ENCODE measurements around the gene SMPX.
A peak's percentile ranks its signal among the peaks of the same experiment; 100 is the strongest.

Gene SMPX

DNA sequence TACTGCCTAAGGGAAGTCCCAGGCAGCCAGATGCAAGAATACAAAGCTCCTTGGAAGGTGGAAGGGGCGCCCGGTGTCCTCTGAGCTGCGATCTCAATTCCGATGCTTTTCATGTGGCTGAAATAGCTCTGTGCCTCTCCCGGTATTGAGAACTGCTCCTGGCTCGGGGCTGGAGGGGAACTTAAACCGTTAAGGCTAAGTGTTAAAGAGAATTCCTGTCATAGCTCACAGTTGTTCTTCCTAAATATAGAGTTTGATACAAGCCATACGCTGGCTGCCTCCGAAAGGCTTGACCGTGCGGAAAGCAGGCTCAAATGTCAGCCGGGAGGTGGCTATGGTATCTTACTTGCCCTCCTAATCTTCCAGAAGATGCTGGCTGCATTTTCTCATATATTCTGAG lies at the start of gene SMPX:
SMPX (minus strand) TSS at position 157 of the 400 bp plus-strand sequence. CDS start 3,826 bp downstream, outside the sequence.
- Mint-ChIP-seq H3K27me3 (ENCODE audit: low read depth, poor library complexity) (peaks cover 3% of the 10 kb centered on the region), H3K9me3 (no peaks in the 10 kb centered on the region), H3K36me3 (ENCODE audit: low read depth) (no peaks in the 10 kb centered on the region), H3K4me3 (no peak within 1 kb of the TSS), H3K27ac (no peak within 1 kb of the TSS), H3K4me1 (peaks cover 48% of the 10 kb centered on the region)
- TF ChIP-seq, protein P1, sequence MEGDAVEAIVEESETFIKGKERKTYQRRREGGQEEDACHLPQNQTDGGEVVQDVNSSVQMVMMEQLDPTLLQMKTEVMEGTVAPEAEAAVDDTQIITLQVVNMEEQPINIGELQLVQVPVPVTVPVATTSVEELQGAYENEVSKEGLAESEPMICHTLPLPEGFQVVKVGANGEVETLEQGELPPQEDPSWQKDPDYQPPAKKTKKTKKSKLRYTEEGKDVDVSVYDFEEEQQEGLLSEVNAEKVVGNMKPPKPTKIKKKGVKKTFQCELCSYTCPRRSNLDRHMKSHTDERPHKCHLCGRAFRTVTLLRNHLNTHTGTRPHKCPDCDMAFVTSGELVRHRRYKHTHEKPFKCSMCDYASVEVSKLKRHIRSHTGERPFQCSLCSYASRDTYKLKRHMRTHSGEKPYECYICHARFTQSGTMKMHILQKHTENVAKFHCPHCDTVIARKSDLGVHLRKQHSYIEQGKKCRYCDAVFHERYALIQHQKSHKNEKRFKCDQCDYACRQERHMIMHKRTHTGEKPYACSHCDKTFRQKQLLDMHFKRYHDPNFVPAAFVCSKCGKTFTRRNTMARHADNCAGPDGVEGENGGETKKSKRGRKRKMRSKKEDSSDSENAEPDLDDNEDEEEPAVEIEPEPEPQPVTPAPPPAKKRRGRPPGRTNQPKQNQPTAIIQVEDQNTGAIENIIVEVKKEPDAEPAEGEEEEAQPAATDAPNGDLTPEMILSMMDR (IDR thresholded peaks at IDR 0.05): no peak
- DNase-seq: no peak

DNA sequence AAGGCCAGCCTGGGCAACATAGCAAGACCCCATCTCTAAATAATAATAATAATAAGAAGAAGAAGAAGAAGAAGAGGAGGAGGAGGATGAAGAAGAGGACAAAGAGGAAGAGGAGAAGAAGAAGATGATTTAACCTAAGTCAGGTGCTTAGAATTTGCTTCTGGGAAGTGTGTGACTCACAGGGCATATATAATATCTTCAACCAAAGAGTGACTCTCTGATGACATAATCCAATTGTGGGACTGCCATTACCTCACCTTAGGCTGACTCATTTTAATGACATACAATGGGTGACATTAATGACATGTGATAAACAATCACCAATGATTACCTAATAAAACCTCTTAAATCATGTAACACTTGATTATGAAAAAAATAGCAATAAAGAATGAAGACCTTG lies 48.8 kb upstream of the SMPX start:
- H3K4me1 Mint-ChIP-seq: no peaks in the 10 kb centered on the region
- no peaks in the 10 kb centered on the region for H3K36me3 Mint-ChIP-seq (ENCODE audit: low read depth)
- no peak for DNase-seq
- H3K27ac Mint-ChIP-seq: no peak overlapping the region
- H3K4me3 Mint-ChIP-seq: no peak overlapping the region
- TF ChIP-seq, protein P1 (IDR thresholded peaks at IDR 0.05): no peak
- H3K9me3 Mint-ChIP-seq: peaks cover 5% of the 10 kb centered on the region
- peaks cover 6% of the 10 kb centered on the region for H3K27me3 Mint-ChIP-seq (ENCODE audit: low read depth, poor library complexity)

DNA sequence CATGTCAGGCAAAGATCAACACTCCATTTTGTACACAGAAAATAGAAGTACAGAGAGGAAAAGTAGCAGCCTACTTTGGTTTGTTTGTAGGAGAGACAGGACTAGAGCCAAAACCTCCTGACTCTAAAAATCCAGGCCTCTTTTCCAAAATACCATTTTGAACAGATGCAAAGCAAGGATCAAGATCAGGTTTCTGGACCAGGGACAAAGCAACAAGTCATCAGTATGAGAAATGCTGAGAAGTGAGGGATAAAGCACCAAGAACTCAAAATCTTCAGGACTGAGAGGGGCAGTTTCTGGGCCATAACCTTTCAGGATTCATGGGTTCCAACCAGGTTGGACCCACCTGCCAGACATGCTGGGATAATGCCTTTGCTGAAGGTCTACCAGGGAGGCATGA lies 44.9 kb upstream of the SMPX start:
- H3K9me3 Mint-ChIP-seq: no peaks in the 10 kb centered on the region
- peak overlapping the region; percentile 73 for H3K27ac Mint-ChIP-seq
- no peak for DNase-seq
- H3K4me1 Mint-ChIP-seq: peaks cover 8% of the 10 kb centered on the region
- H3K4me3 Mint-ChIP-seq: no peak overlapping the region
- no peaks in the 10 kb centered on the region for H3K36me3 Mint-ChIP-seq (ENCODE audit: low read depth)
- TF ChIP-seq, protein P1 (IDR thresholded peaks at IDR 0.05): no peak
- H3K27me3 Mint-ChIP-seq (ENCODE audit: low read depth, poor library complexity): peaks cover 3% of the 10 kb centered on the region

DNA sequence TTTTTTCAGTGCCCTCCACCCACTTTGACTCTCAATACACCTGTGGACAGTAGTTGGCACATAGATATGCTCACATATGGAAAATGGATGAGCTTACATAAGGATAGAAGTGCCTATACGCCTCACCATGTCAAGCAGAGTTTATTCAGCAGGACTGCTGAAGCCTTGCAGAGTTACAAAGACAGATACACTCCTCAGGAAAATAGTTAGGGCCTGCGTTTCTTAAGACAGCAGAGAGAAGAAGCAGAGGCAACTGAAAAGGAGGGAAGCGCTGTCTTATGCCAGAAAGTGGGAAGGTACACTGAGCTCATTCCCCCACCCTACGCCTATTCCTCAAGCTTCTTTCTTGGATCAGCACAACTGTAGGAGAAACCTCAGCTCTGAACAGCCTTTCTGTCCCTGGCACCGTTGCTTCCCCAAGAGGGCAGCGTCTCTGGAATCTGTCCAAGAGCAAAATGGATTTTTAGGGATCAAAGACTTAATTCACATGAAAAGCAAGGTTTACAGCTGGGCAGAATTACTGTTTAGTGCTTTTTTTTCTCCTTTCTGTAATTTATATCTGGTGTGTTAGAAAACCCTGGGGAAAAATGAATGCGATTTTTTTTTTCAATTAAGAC lies 44.2 kb upstream of the SMPX start:
- DNase-seq: no peak
- no peaks in the 10 kb centered on the region for H3K9me3 Mint-ChIP-seq
- peaks cover 8% of the 10 kb centered on the region for H3K4me1 Mint-ChIP-seq
- H3K4me3 Mint-ChIP-seq: no peak overlapping the region
- H3K36me3 Mint-ChIP-seq (ENCODE audit: low read depth): no peaks in the 10 kb centered on the region
- H3K27me3 Mint-ChIP-seq (ENCODE audit: low read depth, poor library complexity): peaks cover 3% of the 10 kb centered on the region
- no peak overlapping the region for H3K27ac Mint-ChIP-seq
- TF ChIP-seq, protein P1 (IDR thresholded peaks at IDR 0.05): no peak

DNA sequence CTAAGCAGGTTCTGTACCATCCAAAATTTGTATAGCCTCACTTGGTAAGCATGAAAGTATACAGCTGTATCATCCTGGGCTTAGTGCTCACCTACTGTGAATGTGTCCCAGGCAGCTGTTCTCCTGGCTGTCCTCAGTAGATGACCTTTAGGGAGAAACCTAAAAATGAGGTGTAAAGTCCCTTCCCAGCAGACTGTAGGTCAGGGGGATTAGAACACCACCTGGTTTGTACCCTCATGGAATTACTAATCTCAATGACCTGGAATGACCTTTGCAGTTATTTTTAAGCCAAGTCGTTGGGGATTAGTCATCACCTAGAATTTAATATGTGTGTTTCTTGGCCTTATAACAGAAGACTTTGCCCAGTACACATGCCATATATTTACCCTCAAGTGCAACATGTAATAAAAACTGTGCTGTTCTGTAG lies 42.4 kb upstream of the SMPX start:
- no peaks in the 10 kb centered on the region for H3K36me3 Mint-ChIP-seq (ENCODE audit: low read depth)
- no peak overlapping the region for H3K27ac Mint-ChIP-seq
- no peaks in the 10 kb centered on the region for H3K9me3 Mint-ChIP-seq
- DNase-seq: no peak
- peaks cover 3% of the 10 kb centered on the region for H3K27me3 Mint-ChIP-seq (ENCODE audit: low read depth, poor library complexity)
- H3K4me3 Mint-ChIP-seq: no peak overlapping the region
- TF ChIP-seq, protein P1 (IDR thresholded peaks at IDR 0.05): no peak
- H3K4me1 Mint-ChIP-seq: peaks cover 8% of the 10 kb centered on the region

DNA sequence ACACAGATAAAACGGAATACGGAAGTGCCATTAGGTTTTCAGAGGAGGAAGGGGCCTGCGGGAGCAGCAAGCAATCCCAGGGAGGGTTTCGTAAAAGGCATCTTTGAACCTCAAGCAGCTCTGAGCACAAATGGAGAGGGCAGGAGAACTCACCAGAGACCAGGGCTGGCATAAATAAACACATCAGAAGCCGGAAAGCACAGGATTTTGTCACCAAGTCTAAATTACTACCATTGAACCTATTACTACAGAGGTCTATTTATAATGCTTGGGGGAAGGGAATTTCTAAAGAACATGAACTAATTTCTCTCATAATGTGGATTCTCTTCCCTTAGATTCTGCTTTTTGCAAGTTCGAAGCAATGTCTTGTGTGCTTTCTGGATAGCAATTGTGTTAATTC lies 41.9 kb upstream of the SMPX start:
- Mint-ChIP-seq H3K27ac (no peak overlapping the region), H3K4me1 (peaks cover 8% of the 10 kb centered on the region), H3K4me3 (no peak overlapping the region), H3K27me3 (ENCODE audit: low read depth, poor library complexity) (peaks cover 3% of the 10 kb centered on the region), H3K36me3 (ENCODE audit: low read depth) (no peaks in the 10 kb centered on the region), H3K9me3 (no peaks in the 10 kb centered on the region)
- TF ChIP-seq, protein P1 (IDR thresholded peaks at IDR 0.05): no peak
- no peak for DNase-seq
